Tongue (tissue), 2 donors: Measurements from ENCODE around the gene TSC22D3. TPM values are rescaled to one million over a fixed set of nuclear protein-coding genes. Genes with fewer than 3 reads are reported as not detected.
"Not testable (repeated sequence)": the region's sequence is repeated elsewhere in the genome, so short reads cannot be mapped to it uniquely, and the experiment has no call there.

Experiments used
- DNase-seq: peaks from one replicate; pipeline ENCODE4 v3.0.0-alpha.2; 2015
- total RNA-seq: library from RNA; depleted of rRNA; stranded (reverse); fragments of >200 nt; gene quantifications from one replicate; pipeline ENCODE4 v1.2.3, GENCODE V29; 2014

The TSC22D3 gene
- total RNA-seq, result 144 TPM

- DNase-seq, result peak; percentile 81
Observed at GRCh38 chrX:107775734-107776511, at the start of gene TSC22D3. Gene TSC22D3 (minus strand): TSS chrX:107775787. CDS start chrX:107775419, 368 bp downstream.

GRCh38 chrX:107823456-107823855 lies 47.9 kb upstream of the TSC22D3 start:
- DNase-seq, result peak; percentile 13

- DNase-seq, result no peak
Observed at GRCh38 chrX:107823042-107823441, 47.5 kb upstream of the TSC22D3 start.

- no peak for DNase-seq
Observed at GRCh38 chrX:107818900-107819521, 43.4 kb upstream of the TSC22D3 start.

GRCh38 chrX:107810053-107810452 lies 34.5 kb upstream of the TSC22D3 start:
- not testable (repeated sequence) for DNase-seq

GRCh38 chrX:107805179-107805578 lies 29.6 kb upstream of the TSC22D3 start:
- DNase-seq, result no peak

GRCh38 chrX:107804427-107804826 lies 28.8 kb upstream of the TSC22D3 start:
- no peak for DNase-seq

- DNase-seq, result no peak
Observed at GRCh38 chrX:107787827-107788226, 12.2 kb upstream of the TSC22D3 start.

GRCh38 chrX:107780525-107780924 lies 4.9 kb upstream of the TSC22D3 start:
- DNase-seq, result no peak

GRCh38 chrX:107777536-107777832 lies 1.9 kb upstream of the TSC22D3 start, which contains the start of gene NCBP2L:
Gene NCBP2L (plus strand): TSS chrX:107777733. CDS start chrX:107794221, 16,488 bp downstream.
- DNase-seq, result no peak

- DNase-seq, result peak; percentile 92
Observed at GRCh38 chrX:107776649-107777535, 1.3 kb upstream of the TSC22D3 start.

- no peak for DNase-seq
Observed at GRCh38 chrX:107775000-107775733, 420 bp downstream of the TSC22D3 start.

GRCh38 chrX:107773906-107774435 lies 1.6 kb downstream of the TSC22D3 start:
- DNase-seq, result no peak

GRCh38 chrX:107773206-107773605 lies 2.4 kb downstream of the TSC22D3 start:
- DNase-seq, result peak; percentile 53

GRCh38 chrX:107769581-107770317 lies 5.8 kb downstream of the TSC22D3 start:
- no peak for DNase-seq

GRCh38 chrX:107768051-107768450 lies 7.5 kb downstream of the TSC22D3 start:
- DNase-seq, result no peak

GRCh38 chrX:107766470-107767150 lies 9.0 kb downstream of the TSC22D3 start:
- peak; percentile 55 for DNase-seq

GRCh38 chrX:107764845-107765608 lies 10.6 kb downstream of the TSC22D3 start:
- no peak for DNase-seq

- no peak for DNase-seq
Observed at GRCh38 chrX:107763647-107764046, 11.9 kb downstream of the TSC22D3 start.
